H1 (cell line): ENCODE data around the gene USP43. TPM values are rescaled to one million over a fixed set of nuclear protein-coding genes. Genes with fewer than 3 reads are reported as not detected.

Experiments
- CTCF ChIA-PET: fragments of 300-600 bp; sonication (Branson Sonifier 250); formaldehyde crosslinking; loops from one replicate; lab custom pipeline; 2021; ENCODE audit not compliant: partially characterized antibody; lab: Charles Lee
- POLR2A ChIA-PET: fragments of 300-600 bp; sonication (Branson Sonifier 250); formaldehyde crosslinking; loops from one replicate; lab custom pipeline; 2021; ENCODE audit warnings: inconsistent platforms; ENCODE audit not compliant: partially characterized antibody; lab: Charles Lee
- DNase-seq, 2 experiments: peaks; one replicate each; pipeline versions ENCODE4 v3.0.0 to v3.0.0-alpha.2; 2010 to 2022; ENCODE audit warnings: low spot score in 2 of 2, low read depth in 1 of 2, mixed read lengths in 1 of 2
- FAIRE-seq: peaks from 2 replicates; lab custom pipeline; 2011; peaks lifted over from hg19 to GRCh38; lab: Jason Lieb, UNC
- H2AFZ ChIP-seq: 2 replicates; pipeline ENCODE4 v1.8.1; 2012; ENCODE audit warnings: low read length, inconsistent platforms
- H2AK5ac ChIP-seq: 2 replicates; pipeline ENCODE4 v1.6.1; 2013; ENCODE audit warnings: low read depth, low read length
- H2BK120ac ChIP-seq: replicated peaks from 2 replicates; pipeline ENCODE3; 2013; ENCODE audit warnings: low read depth, low read length, inconsistent platforms
- H2BK12ac ChIP-seq: 2 replicates; pipeline ENCODE4 v1.6.1; 2013; ENCODE audit warnings: low read depth, low read length
- H2BK15ac ChIP-seq: 2 replicates; pipeline ENCODE4 v1.6.1; 2013; ENCODE audit warnings: low read length
- H2BK20ac ChIP-seq: 2 replicates; pipeline ENCODE4 v1.6.1; 2013; ENCODE audit warnings: low read length
- H2BK5ac ChIP-seq: 2 replicates; pipeline ENCODE4 v1.6.1; 2013; ENCODE audit warnings: low read depth, low read length
- H3K14ac ChIP-seq: 2 replicates; pipeline ENCODE4 v1.6.1; 2013; ENCODE audit warnings: inconsistent platforms; ENCODE audit not compliant: insufficient read length
- H3K18ac ChIP-seq: 2 replicates; pipeline ENCODE4 v1.6.1; 2013; ENCODE audit warnings: low read length; ENCODE audit errors: extremely low read depth
- H3K23ac ChIP-seq: 2 replicates; pipeline ENCODE4 v1.6.1; 2013; ENCODE audit warnings: inconsistent platforms; ENCODE audit not compliant: insufficient read length
- H3K23me2 ChIP-seq: 2 replicates; pipeline ENCODE4 v1.6.1; 2013; ENCODE audit warnings: low read depth, low read length
- H3K27ac ChIP-seq: 2 replicates; pipeline ENCODE4 v1.6.1; 2011; ENCODE audit warnings: low read depth, low read length, inconsistent platforms
- H3K27me3 ChIP-seq, 4 experiments: replicated peaks in 1 of 4; 1 replicate in 1 of 4; 2 replicates in 3 of 4; pipeline versions ENCODE4 v1.6.1 to v1.8.1; 2011 to 2013; ENCODE audit warnings: low read length in 3 of 4, mild to moderate bottlenecking in 3 of 4, inconsistent platforms in 2 of 4, mixed read lengths in 2 of 4, moderate library complexity in 1 of 4; ENCODE audit not compliant: control insufficient read depth in 3 of 4, insufficient read depth in 3 of 4; ENCODE audit errors: extremely low read depth in 1 of 4
- H3K36me3 ChIP-seq, 4 experiments: 2 replicates each; pipeline versions ENCODE4 v1.6.1 to v1.8.1; 2011 to 2013; ENCODE audit warnings: mild to moderate bottlenecking in 4 of 4, low read length in 3 of 4, moderate library complexity in 2 of 4, control low read depth in 1 of 4, inconsistent platforms in 1 of 4; ENCODE audit not compliant: insufficient read depth in 4 of 4, control insufficient read depth in 2 of 4
- H3K4ac ChIP-seq: replicated peaks from 2 replicates; pipeline ENCODE3; 2013; ENCODE audit warnings: low read length, low read depth, mixed read lengths, inconsistent platforms; ENCODE audit not compliant: insufficient read length
- H3K4me1 ChIP-seq, 4 experiments: replicated peaks in 1 of 4; 1 replicate in 1 of 4; 2 replicates in 3 of 4; pipeline versions ENCODE4 v1.6.1 to v1.8.1; 2011 to 2013; ENCODE audit warnings: low read length in 3 of 4, inconsistent platforms in 2 of 4, mixed read lengths in 1 of 4; ENCODE audit not compliant: insufficient read depth in 4 of 4, control insufficient read depth in 3 of 4
- H3K4me2 ChIP-seq, 2 experiments: 2 replicates each; pipeline versions ENCODE4 v1.6.1 to v1.8.1; 2011 to 2013; ENCODE audit warnings: low read depth in 2 of 2, low read length in 2 of 2, control low read depth in 1 of 2, inconsistent platforms in 1 of 2, mild to moderate bottlenecking in 1 of 2; ENCODE audit not compliant: insufficient read depth in 1 of 2
- H3K4me3 ChIP-seq, 4 experiments: fragments of 200-600, 300-600 bp in 1 of 4; sonication (generic), shearing (Covaris generic), sonication (Bioruptor Twin) in 1 of 4; 2 replicates each; pipeline versions ENCODE4 v1.5.1 to v1.8.1; 2011 to 2016; ENCODE audit warnings: low read length in 4 of 4, low read depth in 3 of 4, control low read depth in 2 of 4, inconsistent platforms in 2 of 4, mild to moderate bottlenecking in 2 of 4, mixed read lengths in 1 of 4, moderate library complexity in 1 of 4; ENCODE audit not compliant: insufficient read depth in 2 of 4; ENCODE audit errors: extremely low read depth in 1 of 4
- H3K56ac ChIP-seq: replicated peaks from 2 replicates; pipeline ENCODE3; 2013; ENCODE audit warnings: low read depth, mild to moderate bottlenecking, mixed read lengths, low read length, inconsistent platforms; ENCODE audit not compliant: insufficient read length
- H3K79me1 ChIP-seq: 2 replicates; pipeline ENCODE4 v1.6.1; 2013; ENCODE audit warnings: low read depth, low read length, control low read depth
- H3K79me2 ChIP-seq, 2 experiments: 2 replicates each; pipeline versions ENCODE4 v1.6.1 to v1.8.1; 2012 to 2013; ENCODE audit warnings: low read length in 2 of 2, mild to moderate bottlenecking in 2 of 2, inconsistent platforms in 1 of 2; ENCODE audit not compliant: insufficient read depth in 2 of 2, control insufficient read depth in 1 of 2
- H3K9ac ChIP-seq, 4 experiments: replicated peaks in 1 of 4; 1 replicate in 1 of 4; 2 replicates in 3 of 4; pipeline versions ENCODE4 v1.6.1 to v1.8.1; 2011 to 2013; ENCODE audit warnings: low read depth in 3 of 4, low read length in 3 of 4, control low read depth in 2 of 4, mild to moderate bottlenecking in 2 of 4, moderate library complexity in 2 of 4, inconsistent platforms in 1 of 4; ENCODE audit errors: extremely low read depth in 1 of 4
- H3K9me3 ChIP-seq, 2 experiments: 2 replicates each; pipeline versions ENCODE4 v1.6.1 to v1.8.1; 2012 to 2013; ENCODE audit warnings: mild to moderate bottlenecking in 2 of 2, moderate library complexity in 2 of 2, control low read depth in 1 of 2, inconsistent platforms in 1 of 2, low read depth in 1 of 2, low read length in 1 of 2, mixed read lengths in 1 of 2; ENCODE audit not compliant: insufficient read depth in 2 of 2
- H4K20me1 ChIP-seq, 2 experiments: replicated peaks in 1 of 2; 2 replicates each; pipeline versions ENCODE3 to v1.8.1; 2011 to 2013; ENCODE audit warnings: inconsistent platforms in 2 of 2, low read length in 2 of 2, mild to moderate bottlenecking in 1 of 2; ENCODE audit not compliant: insufficient read depth in 2 of 2, control insufficient read depth in 1 of 2
- H4K5ac ChIP-seq: 2 replicates; pipeline ENCODE4 v1.6.1; 2013; ENCODE audit warnings: low read length, low read depth, mixed read lengths, inconsistent platforms; ENCODE audit not compliant: insufficient read length
- H4K8ac ChIP-seq: 2 replicates; pipeline ENCODE4 v1.8.0; 2013; ENCODE audit warnings: mild to moderate bottlenecking, moderate library complexity, low read length, inconsistent platforms; ENCODE audit not compliant: insufficient read depth; ENCODE audit errors: extremely low read depth
- H4K91ac ChIP-seq: replicated peaks from 2 replicates; pipeline ENCODE3; 2013; ENCODE audit warnings: low read length, mixed read lengths, inconsistent platforms; ENCODE audit not compliant: insufficient read length
- CHD1 ChIP-seq: IDR thresholded peaks from 2 replicates; pipeline ENCODE4 v1.6.1; 2012; ENCODE audit warnings: low read depth, low read length, improper control_type of control experiment
- NANOG ChIP-seq: IDR thresholded peaks from 2 replicates; pipeline ENCODE4 v1.6.1; 2011; ENCODE audit warnings: low read length, low read depth, mild to moderate bottlenecking, inconsistent platforms; ENCODE audit not compliant: insufficient read depth, poor library complexity, severe bottlenecking
- NRF1 ChIP-seq: IDR thresholded peaks from 2 replicates; pipeline ENCODE4 v1.6.1; 2011; ENCODE audit warnings: mild to moderate bottlenecking, low read depth, low read length, improper control_type of control experiment
- POLR2A ChIP-seq, 2 experiments: IDR thresholded peaks; 1 replicate in 1 of 2; 2 replicates in 1 of 2; pipeline ENCODE4 v1.6.1; 2011; ENCODE audit warnings: low read depth in 2 of 2, low read length in 2 of 2, mild to moderate bottlenecking in 2 of 2; ENCODE audit errors: control extremely low read depth in 1 of 2
- POLR2AphosphoS5 ChIP-seq: IDR thresholded peaks from 2 replicates; pipeline ENCODE4 v1.6.1; 2011; ENCODE audit warnings: low read depth, low read length
- SUZ12 ChIP-seq: fragments of 200-600 bp; sonication (generic); IDR thresholded peaks from 2 replicates; pipeline ENCODE4 v1.6.1; 2012; ENCODE audit warnings: mild to moderate bottlenecking, inconsistent platforms, low read length, moderate library complexity, mixed read lengths
- TAF1 ChIP-seq: IDR thresholded peaks from 2 replicates; pipeline ENCODE4 v1.6.1; 2011; ENCODE audit warnings: mild to moderate bottlenecking, low read depth, low read length
- WGBS, 2 experiments: shearing (Covaris generic) in 1 of 2; methylation state at CpG; one replicate each; pipeline versions ENCODE4 v1.1.6 to v1.1.7; 2013 to 2015; ENCODE audit warnings: low lambda C conversion rate in 2 of 2, mixed read lengths in 2 of 2, inconsistent platforms in 1 of 2, low coverage in 1 of 2, missing lambda C conversion rate in 1 of 2; ENCODE audit not compliant: insufficient replicate concordance in 2 of 2, insufficient coverage in 1 of 2, insufficient read length in 1 of 2; ENCODE audit errors: extremely low coverage in 1 of 2, missing lambda C conversion rate in 1 of 2; 5-methylcytosine and 5-hydroxymethylcytosine counted together
- polyA plus RNA-seq, 7 experiments: library from polyadenylated mRNA; depleted of rRNA in 3 of 7; stranded (reverse) in 5 of 7; unstranded in 2 of 7; fragments of >200 nt in 5 of 7; fragments of 200-250 nt in 2 of 7; gene quantifications; 1 replicate in 5 of 7; 2 replicates in 1 of 7; 4 replicates in 1 of 7; pipeline versions ENCODE4 v1.2.1 to v1.2.3, GENCODE V29; 2011 to 2013; ENCODE audit warnings: missing spikeins in 2 of 7, mixed read lengths in 2 of 7
- total RNA-seq: library from RNA; stranded (reverse); fragmentation: NEBNext Ultra II Directional; extraction: Animal tissue kit (Norgen Biotek cat#: 25700); gene quantifications from 2 replicates; pipeline ENCODE4 v1.2.1, GENCODE V29; 2021

The USP43 gene
- total and polyA plus RNA-seq, 2 of the 8 experiments (the other 6 are each of a cell fraction or from before 2014, with no cell fraction given) = 3.0 to 7.2 TPM

DNA sequence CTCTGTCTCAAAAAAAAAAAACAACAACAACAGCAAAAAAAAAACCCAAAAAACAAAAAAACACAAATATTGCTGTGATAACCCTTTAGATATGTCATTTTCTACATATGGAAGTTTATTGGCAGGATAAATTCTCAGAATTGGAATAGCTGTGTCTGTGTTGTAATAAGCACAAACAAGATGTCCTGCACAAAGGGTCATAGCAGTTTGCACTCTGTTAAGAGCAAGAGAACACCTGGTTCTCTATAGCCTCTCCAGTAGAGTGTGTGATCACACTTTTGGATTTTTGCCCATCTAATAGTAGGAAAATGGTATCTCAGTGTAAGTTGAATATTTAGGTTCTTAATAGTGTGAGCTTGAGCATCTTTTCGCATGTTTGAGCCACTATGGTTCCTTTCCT is 60.4 kb downstream of the USP43 start:
- no peak overlapping the region for H3K4me2 ChIP-seq
- H2AK5ac ChIP-seq = no peak overlapping the region
- H2AFZ ChIP-seq = no peak overlapping the region
- H3K14ac ChIP-seq = no peak overlapping the region
- TF ChIP-seq NANOG (no peak), NRF1 (no peak), SUZ12 (no peak), POLR2AphosphoS5 (no peak), TAF1 (no peak), POLR2A (IDR thresholded peaks at IDR 0.05; ENCODE audit: control extremely low read depth in 1 of 2, low read depth in 2 of 2, low read length in 2 of 2) (no peak), CHD1 (no peak)
- H4K20me1 ChIP-seq = no peaks in the 10 kb centered on the region
- H3K23ac ChIP-seq = no peak overlapping the region
- no peak overlapping the region for H3K27ac ChIP-seq
- no peak overlapping the region for H3K56ac ChIP-seq
- H4K5ac ChIP-seq = no peak overlapping the region
- ChIA-PET POLR2A (no interaction called here), CTCF (interaction anchor here (0.6 kb wide), 1 partner anchor 61 kb away, joined by 3 read pairs; no protein-coding TSS in a partner anchor)
- no peak overlapping the region for H4K8ac ChIP-seq
- no peak for FAIRE-seq
- 89% methylated on average over 1 of the region's 1 CpG; no CpG with 5 or more reads in 1 of the 2 experiments for WGBS, 2 experiments
- no peak overlapping the region for H2BK5ac ChIP-seq
- no peak overlapping the region for H2BK120ac ChIP-seq
- H3K23me2 ChIP-seq = no peaks in the 10 kb centered on the region
- H3K4ac ChIP-seq = no peak overlapping the region
- H3K79me1 ChIP-seq = 0 out of 2 replicates have a peak, but pooled peaks cover 2% of the 10 kb centered on the region
- H3K36me3 ChIP-seq = peaks cover 0 to 2% (median under 1%) of the 10 kb centered on the region in 4 experiments; a peak in 3 of 8 replicates
- H4K91ac ChIP-seq = no peak overlapping the region
- H3K9me3 ChIP-seq = no peaks in the 10 kb centered on the region
- H3K79me2 ChIP-seq = no peaks in the 10 kb centered on the region
- H3K27me3 ChIP-seq = no peaks in the 10 kb centered on the region
- no peaks in the 10 kb centered on the region for H3K4me1 ChIP-seq
- H2BK12ac ChIP-seq = no peak overlapping the region
- H3K9ac ChIP-seq = no peak overlapping the region
- H2BK20ac ChIP-seq = no peak overlapping the region
- no peak overlapping the region for H2BK15ac ChIP-seq
- no peak overlapping the region for H3K4me3 ChIP-seq
- no peak for DNase-seq
- H3K18ac ChIP-seq = no peak overlapping the region
